NCI-H1436 treated with DMSO at 0.1 percent for 48 hours (cell line): ENCODE data around the gene TVP23C.
"Not testable (repeated sequence)": the region's sequence is repeated elsewhere in the genome, so short reads cannot be mapped to it uniquely, and the experiment has no call there.

Experiments used
- DNase-seq: peaks from one replicate; lab custom pipeline; 2025; lab: John Stamatoyannopoulos, UW

The TVP23C gene

DNA sequence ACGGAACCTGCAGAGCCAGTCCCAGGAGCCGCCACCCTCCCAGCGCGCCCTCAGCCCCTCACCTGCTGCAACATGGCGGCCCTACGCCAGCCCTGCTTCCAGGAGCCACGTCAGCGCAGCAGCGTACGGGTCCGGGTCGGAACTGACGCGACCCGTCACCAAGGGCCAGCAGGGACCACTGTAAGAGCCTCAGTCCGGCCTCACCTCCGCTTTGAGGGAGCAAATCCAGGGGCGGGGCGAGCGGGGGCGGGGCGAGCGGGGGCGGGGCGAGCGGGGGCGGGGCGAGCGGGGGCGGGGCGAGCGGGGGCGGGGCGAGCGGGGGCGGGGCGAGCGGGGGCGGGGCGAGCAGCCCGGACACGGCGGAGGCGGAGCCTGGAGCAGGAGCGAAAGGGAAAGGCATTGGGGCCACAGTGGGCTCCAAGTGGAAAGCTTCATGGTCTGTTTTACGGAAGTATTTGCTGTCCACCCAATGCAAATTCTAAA, at the start of gene TVP23C:
Gene TVP23C, minus strand, starts transcription at position 109 of the 483 bp plus-strand sequence. Its CDS starts 35 bp downstream, at position 74.
- not testable (repeated sequence) for DNase-seq

DNA sequence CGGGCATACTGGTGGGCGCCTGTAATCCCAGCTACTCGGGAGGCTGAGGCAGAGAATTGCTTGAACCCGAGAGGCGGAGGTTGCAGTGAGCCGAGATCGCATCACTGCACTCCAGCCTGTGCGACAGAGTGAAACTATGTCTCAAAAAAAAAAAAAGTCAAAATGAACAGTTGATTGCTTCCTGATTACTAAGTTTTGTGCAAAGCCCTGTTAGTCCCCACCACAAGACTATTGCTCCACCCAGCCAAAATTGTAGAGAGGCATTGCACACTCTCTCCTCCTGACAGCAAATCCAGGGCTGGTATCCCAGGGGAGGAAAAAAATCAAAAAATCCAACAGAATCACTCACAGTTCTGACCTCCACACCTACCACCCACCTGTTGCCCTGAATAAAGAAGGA, 29.7 kb upstream of the TVP23C start:
- DNase-seq, result not testable (repeated sequence)

DNA sequence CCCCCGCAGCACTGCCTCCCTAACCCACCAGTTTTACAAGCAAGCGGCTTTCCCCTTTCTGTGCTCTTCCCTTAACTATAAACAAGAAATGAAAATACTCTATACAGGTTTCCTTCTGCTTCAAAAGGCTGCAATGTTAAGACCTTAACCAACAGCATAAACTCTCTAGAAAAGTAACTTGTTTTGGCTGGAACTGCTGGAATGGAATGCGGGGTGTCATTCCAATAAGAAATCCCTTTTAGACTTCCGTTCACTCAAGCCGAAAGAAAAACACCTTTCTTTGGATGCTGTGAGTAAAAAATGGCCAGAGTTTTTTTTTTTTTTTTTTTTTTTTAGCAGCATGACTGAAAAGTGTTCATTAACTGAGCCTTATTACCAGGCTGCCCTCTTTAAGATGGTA, 28.7 kb upstream of the TVP23C start:
- DNase-seq, result not testable (repeated sequence)

DNA sequence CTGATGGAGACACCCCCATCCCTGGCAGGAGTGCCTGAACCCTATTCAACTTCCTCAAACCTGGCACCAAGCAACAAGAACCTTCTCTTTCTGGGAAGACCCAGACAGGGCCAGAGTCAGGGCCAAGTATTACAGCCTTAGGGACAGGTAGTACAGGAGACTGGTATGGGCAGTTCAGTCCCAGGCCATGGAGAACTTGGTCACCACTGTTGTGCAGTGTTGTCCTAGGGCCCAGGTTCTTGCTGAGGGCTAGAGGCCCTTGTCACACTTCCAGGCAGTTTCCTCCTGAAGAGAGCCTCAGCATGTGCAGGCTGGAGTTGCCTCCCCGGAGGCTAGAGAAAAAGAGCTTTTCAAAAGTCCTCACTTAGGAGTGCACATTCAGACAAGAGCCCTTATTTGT, 27.6 kb upstream of the TVP23C start:
- not testable (repeated sequence) for DNase-seq

DNA sequence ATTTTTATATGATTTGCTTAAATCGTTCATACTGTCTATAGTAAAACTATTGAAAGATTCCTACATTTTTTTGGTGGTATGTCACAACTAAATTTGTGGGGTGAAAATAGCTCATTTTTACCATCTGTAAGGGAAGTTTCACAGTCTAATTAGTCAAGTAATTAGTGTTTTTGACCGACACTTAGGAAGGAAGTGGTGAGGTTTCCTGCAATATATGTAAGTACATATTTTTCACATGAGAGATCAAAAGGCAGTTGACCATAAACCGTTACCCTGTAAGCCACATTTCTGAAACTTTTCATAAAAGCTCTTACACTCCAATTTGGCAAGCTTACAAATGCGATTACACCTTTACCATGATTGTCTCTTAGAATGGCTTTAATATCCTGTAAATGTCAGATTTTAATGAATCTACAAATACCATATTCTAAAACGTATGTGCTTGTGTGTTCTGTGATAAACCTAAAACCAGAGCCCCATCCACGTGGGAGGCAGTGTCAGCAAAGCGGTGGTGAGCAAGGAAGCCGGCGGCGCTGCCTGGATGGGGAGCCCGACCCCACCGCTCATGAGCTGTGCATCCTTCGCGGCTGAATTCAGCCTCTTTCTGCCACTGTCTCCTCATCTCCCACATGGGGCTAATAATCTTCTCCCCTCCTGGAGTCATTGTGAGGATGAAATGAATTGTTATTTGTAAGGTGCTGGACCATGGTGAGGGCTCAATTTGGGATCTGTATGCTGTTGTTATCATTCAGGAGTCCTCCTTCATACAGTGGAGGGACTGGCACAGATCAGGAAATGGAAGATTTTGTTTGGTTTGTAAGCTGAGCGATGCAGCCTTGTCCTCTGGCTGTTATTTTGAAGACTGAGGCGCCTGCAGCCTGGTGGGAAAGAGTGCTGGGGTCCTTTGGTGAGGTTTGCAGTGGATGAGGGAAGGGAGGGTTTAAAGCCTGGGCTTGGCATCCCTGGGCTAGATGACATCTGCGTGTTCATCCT, 26.6 kb upstream of the TVP23C start:
- not testable (repeated sequence) for DNase-seq

DNA sequence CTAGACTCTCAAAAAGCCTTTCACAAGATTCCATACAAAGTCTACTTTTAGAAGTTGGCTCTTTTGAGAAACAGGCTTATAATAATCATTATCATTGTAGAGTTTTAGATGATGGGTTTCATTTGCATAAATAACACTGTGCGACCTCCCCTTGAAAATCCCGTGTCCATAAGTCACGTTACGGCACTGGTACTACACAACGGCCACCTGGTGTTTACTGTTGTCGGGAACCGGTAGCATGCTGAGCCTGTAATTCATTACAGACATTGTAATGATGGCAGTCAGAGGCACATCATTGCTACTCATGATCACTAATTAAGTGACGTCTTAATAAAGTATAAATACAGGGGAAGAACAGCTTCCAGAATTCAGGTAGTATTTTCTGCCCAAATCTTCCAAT, 24.7 kb upstream of the TVP23C start:
- DNase-seq, result not testable (repeated sequence)

DNA sequence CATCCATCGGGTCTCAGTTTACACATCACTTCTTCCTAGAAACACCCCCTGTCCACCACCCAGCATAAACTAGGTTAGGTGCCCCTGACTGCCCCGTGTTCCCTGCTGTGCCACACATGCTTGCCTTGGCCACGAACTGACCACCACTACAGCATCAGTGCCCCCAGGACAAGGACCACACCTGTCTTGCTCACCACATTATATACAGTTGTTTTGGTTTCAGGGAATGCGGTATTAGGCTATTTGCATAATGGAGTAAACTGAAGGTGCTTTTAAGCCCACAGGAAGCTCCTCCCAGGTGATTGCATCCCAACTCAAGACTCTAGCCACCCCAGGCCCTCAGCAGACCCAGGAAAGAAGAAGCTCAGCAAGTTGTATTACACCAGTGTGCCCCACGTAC, 20.0 kb upstream of the TVP23C start:
- not testable (repeated sequence) for DNase-seq

DNA sequence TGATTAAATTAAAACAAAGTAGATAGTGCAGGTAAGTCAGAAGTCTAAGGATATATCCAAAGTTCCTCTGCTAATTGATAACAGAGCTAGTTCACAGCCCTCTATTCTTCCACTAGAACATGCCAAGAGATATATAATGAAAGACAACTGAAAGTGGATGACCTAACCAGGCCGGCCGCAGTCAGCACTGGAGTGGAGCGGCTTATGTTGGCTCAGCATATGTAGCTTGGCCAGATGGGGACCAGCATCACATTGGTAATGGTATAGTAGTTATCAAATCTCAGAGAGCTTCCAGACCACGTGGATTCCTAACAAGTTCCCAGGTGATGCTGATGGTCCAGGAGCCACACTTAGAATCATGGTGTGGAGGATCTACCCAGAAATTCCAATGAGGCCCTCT, 18.2 kb upstream of the TVP23C start:
- DNase-seq, result not testable (repeated sequence)

DNA sequence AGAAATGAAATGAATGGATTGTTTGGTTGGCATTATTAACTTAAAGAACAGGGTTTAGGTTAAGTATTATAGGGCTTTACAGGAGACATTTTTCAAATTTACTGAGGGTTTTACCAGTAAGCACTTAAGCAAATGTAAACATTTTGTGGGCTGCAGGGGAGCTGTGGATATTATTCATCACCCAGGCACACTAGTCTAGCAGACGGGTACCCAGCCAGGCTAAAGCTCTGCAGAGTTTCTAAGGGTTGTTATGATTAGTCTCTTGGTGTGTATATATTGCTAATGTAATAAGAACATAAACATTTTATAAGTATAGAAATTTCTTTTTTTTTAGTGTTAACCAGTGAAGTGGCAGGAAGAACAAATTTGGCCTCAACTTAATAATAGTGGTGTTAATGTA, 13.6 kb upstream of the TVP23C start:
- DNase-seq, result not testable (repeated sequence)

DNA sequence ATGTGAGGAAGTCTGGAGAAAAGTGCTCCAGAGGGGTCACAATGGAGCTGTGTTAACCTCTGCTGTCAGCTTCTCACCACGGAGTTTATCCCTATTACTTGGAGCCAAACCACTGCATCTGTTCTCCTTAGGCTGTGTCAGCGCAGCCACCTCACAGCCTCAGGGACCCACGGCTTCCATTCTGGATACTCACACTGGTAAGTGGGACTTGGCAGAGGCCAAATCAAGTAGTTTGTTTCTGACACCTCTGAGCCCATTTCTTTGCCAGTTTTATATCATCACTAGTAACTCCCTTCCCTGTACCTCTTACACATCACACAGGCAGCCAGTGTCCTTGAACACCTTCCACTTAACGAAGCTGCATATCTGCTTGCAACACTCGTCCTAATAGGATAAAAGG, 11.4 kb upstream of the TVP23C start:
- not testable (repeated sequence) for DNase-seq

DNA sequence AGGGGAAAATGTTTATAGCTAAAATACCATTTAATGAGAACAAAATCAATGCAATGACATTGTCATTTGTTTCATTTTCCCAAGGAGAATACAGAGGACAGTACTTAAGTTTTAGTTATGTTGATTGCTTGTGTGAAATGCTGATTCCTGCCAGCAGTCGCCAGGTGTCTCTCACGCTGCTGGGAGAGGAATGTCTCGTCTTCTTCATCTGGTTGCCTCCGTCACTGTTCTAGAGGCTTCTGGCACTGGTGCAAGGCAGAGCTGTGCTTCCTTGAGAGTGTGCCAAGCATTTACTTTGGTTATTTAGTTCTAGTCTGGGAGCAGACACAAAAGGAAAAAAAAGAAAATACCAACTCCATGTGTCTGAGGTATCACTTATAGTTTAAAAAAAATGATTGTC, 10.6 kb upstream of the TVP23C start:
- not testable (repeated sequence) for DNase-seq

DNA sequence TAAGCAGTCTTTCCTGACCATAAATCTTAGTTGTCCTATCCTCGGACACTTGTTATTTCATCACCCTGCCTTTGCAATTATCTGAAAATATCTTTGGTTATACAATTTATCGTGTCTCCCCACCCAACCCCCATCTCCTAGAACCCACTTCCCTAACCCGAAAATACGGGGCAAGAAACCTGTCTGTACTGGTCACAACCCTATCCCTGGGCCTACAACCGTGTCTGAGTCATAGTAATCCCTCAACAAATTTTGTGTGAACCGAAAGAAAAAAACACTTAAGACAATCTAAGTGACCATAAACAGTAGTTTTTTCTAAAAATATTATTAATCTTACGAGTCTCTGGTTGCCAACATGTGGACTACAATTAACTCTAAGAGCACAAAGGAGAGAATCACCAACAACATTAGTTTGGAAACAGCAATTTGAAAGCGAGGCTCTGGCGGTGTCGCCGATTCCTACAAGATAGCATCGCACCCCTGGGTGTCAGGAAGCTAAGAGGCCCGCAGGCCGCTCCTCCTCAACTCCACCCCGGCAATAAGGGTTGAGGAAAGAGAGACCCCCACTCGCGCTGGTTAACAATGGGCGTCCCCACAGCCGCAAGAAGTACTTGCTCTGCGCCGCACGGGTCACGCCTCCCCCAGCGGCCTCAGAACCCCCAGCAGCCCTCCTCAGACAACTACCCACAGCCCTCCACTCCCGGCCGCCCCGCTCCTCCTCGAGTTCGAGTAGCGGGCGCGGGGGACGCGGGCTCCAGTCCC, 489 bp downstream of the TVP23C start:
- not testable (repeated sequence) for DNase-seq

DNA sequence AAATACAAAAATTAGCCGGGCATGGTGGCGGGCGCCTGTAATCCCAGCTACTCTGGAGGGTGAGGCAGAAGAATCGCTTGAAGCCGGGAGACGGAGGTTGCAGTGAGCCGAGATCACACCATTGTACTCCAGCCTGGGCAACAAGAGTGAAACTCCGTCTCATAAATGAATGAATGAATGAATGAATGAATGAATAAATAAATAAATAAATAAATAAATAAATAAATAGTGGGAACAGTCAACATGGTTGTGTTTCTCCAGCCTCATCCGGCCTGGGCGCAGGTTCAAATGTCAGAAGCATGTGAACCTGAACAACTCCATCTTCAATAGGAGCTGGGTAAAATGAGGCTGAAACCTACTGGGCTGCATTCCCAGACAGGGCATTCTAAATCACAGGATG, 1.8 kb downstream of the TVP23C start:
- not testable (repeated sequence) for DNase-seq

DNA sequence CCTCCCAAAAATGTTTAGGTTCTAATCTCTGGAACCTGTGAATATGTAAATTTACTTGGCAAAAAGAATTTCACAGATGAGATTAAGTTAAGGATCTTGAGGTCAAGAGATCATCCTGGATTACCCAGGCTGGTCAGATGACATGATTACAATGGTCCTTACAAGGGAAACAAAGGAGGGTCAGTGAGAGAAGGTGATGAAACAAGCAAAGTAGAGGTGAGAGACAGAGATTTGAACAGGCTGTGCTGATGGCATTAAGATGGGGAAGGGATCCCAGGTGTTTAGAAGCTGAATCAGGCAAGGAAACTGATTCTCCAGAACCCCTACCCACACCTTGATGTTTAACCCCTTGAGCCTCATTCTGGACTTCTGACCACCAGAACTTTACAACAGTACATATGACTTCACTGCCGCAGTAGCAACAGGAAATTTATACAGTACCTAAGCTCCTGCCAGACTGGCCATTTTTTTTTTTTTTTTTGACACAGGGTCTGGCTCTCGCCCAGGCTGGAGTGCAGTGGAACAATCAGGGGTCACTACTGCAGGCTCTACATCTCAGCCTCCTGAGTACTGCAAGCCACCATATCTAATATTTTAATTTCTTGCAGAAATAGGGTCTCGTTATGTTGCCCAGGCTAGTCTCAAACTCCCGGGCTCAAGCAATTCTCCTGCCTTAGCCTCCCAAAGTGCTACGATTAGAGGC, 4.7 kb downstream of the TVP23C start:
- DNase-seq, result not testable (repeated sequence)

DNA sequence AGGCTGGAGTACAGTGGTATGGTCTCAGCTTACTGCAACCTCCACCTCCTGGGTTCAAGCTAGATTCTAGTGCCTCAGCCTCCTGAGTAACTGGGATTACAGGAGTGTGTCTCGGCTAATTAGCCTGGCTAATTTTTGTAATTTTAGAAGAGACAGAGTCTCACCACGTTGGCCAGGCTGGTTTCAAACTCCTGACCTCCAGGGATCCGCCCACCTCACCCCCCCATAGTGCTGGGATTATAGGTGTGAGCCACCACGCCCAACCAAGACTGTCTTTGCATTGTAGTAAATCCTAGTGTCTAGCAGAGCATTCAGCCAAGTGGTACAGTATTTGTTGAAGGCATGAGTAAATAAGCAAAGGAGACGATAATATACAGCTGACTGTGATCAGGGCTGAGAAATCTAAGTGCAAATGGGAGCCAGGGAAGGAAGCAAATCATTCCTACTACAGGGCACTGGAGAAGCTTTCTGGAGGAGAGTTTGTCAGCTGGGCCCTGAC, 5.9 kb downstream of the TVP23C start:
- not testable (repeated sequence) for DNase-seq

DNA sequence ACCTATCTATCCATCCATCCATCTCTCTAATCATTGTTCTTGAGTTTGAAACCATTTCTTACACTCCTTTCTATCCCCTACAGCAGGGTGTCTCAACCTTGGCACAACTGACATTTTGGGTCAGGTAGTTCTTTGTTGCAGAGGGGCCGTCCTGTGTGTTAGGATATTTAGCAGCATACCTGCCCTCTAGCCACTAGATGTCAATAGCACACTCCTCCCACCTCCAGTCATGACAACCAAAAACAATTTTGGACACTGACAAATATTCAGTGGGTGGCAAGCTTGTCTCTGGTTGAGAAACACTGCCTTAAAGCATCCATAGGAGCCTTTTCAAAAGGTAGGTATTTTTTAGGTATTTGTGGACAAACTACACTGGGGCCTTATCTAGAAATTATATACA, 10.4 kb downstream of the TVP23C start:
- DNase-seq, result not testable (repeated sequence)

DNA sequence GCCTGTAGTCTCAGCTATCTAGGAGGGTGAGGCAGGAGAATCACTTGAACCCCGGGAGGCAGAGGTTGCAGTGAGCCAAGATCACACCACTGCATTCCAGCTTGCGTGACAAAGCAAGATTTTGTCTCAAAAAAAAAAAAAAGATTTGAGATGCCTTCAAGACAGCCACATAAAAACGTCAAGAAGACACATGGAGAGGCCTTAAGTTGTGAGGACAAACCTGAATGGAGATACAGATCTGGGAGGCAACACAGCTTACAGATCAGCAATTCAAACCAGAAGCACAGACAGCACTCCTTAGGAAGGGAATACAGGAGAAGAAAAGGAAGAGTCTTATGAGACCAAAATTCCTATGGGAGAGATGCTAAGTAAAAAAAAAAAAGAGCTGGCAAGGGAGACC, 13.7 kb downstream of the TVP23C start:
- DNase-seq, result not testable (repeated sequence)

DNA sequence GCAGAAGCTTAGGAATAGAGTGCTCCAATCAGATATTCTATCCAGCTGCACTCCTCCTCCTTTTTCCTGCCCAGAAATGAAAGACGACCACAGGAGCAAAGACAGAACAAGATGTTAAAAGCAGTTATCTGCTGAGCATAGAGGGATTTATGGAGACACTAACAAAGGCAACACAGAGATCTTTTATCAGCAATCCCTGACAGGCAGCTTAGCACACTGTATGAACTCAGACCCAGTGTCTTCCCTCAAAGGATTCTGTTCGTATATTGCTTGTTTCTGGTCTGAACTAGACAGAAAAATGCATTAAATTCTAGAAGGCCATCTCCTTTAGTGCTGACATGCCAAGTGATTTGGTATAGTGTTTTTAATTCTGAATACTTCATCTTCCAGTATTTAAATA, 16.7 kb downstream of the TVP23C start:
- not testable (repeated sequence) for DNase-seq

DNA sequence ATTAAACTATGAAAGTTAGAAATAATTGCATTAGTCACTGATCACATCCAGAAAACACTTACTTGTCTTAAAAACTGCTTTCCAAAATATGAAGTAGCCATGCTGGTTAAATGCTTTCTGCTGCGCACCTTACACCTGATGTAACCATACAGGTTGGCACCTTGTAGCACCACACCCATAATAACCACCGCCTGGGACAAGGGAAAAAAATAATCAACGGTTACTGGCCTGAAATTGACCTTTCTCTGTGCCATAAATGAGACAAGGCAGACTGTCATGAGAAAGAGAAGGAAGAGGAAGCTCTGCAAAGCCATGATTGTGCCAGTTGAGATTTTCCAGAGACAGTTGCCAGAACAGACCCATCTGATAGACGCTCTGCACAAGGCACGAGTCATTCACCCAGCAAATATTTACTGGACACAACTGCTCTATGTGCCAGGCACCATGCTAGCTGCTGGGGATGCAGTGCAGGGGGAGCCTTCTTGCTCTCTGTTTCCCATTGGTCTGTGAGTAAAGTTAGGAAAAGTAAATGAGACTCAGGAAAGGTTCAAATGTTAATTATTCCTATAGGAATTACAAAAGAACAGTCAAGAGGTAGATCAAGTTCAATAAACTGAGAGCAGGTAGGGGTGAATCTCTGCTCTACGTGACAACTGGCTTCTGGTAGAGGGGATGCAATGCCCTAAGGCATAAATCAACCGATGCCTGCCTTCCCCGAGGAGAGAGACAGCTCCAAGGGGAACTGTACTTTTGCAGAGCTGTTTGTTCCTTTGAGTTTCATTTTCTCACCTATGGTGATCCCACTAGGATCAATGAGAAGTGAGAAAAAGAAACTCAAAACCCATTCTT, 22.7 kb downstream of the TVP23C start:
- not testable (repeated sequence) for DNase-seq

DNA sequence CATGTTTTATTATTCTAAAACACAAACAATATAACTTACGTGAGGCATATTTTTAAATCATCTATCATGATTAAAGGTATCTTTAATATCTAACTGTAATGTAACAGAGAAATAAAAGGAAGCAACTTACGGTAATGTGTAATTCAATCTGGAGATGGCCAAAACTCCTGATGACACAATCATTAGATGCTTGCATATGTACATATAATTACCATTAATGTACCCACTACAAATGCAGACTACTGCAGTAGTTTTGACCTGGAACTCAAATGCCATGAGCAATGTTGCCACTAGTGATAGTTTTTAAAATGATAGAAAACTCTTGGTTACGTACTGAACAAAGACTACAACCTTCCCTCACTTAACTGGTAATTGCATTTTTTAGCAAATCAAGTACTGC, 30.2 kb downstream of the TVP23C start:
- not testable (repeated sequence) for DNase-seq
